Prostate gland (tissue), 2 donors: ENCODE data around the gene NOS2.

Experiments
- CTCF ChIP-seq, 4 experiments: fragments of 200-600 bp in 2 of 4; fragments of 450-650 bp in 2 of 4; sonication (generic) in 2 of 4; IDR thresholded peaks; 1 replicate in 3 of 4; 2 replicates in 1 of 4; pipeline ENCODE4 v1.5.1; 2016 to 2019; ENCODE audit warnings: antibody characterized with exemption in 4 of 4, mild to moderate bottlenecking in 2 of 4, moderate library complexity in 2 of 4
- POLR2A ChIP-seq: fragments of 450-650 bp; IDR thresholded peaks from one replicate; pipeline ENCODE4 v1.6.1; 2016; ENCODE audit warnings: antibody characterized with exemption, mild to moderate bottlenecking
- POLR2AphosphoS5 ChIP-seq: sonication (generic); formaldehyde crosslinking; IDR thresholded peaks from one replicate; pipeline ENCODE4 v1.6.1; 2017; ENCODE audit warnings: antibody characterized with exemption

- no peak for TF ChIP-seq POLR2A
- no peak for TF ChIP-seq CTCF (IDR thresholded peaks at IDR 0.05)
- TF ChIP-seq POLR2AphosphoS5, result no peak
Measured at GRCh38 chr17:27762527-27763305, 37.6 kb downstream of the NOS2 start.
